GM21619 (cell line): ENCODE data around the gene OPRPN.

Experiments
- ATAC-seq: cut with Tn5 transposase; IDR thresholded peaks from one replicate; pipeline ENCODE4 v1.9.1; 2021; ENCODE audit not compliant: unreplicated experiment

The OPRPN gene

GRCh38 chr4:70397580-70397979 is at the start of gene OPRPN:
Gene OPRPN, plus strand, starts transcription at chr4:70397940. Its CDS starts 1,346 bp downstream, at chr4:70399286.
- no peak for ATAC-seq

GRCh38 chr4:70356185-70356584 is 41.6 kb upstream of the OPRPN start:
- ATAC-seq: no peak

GRCh38 chr4:70359115-70359661 is 38.6 kb upstream of the OPRPN start:
- ATAC-seq: no peak

GRCh38 chr4:70360460-70360859 is 37.3 kb upstream of the OPRPN start, which contains the start of gene SMR3A:
Gene SMR3A, plus strand, starts transcription at chr4:70360760. Its CDS starts 1,356 bp downstream, at chr4:70362116.
- ATAC-seq: no peak

GRCh38 chr4:70364002-70364401 is 33.7 kb upstream of the OPRPN start:
- no peak for ATAC-seq

- no peak for ATAC-seq
These were observed 32.3 kb upstream of the OPRPN start for GRCh38 chr4:70365479-70365878.

- no peak for ATAC-seq
These were observed 29.9 kb upstream of the OPRPN start for GRCh38 chr4:70367813-70368212.

- ATAC-seq: no peak
These were observed 25.8 kb upstream of the OPRPN start for GRCh38 chr4:70371987-70372386.

GRCh38 chr4:70372760-70373159 is 25.0 kb upstream of the OPRPN start:
- ATAC-seq: no peak

GRCh38 chr4:70380578-70380977 is 17.2 kb upstream of the OPRPN start:
- ATAC-seq: no peak

- no peak for ATAC-seq
These were observed 15.0 kb upstream of the OPRPN start, which contains the start of gene SMR3B for GRCh38 chr4:70382691-70383181. Gene SMR3B, plus strand, starts transcription at chr4:70383131. Its CDS starts 1,380 bp downstream, at chr4:70384511.

GRCh38 chr4:70392057-70392776 is 5.5 kb upstream of the OPRPN start:
- peak; percentile 54 for ATAC-seq

GRCh38 chr4:70399319-70399718 is 1.6 kb downstream of the OPRPN start:
- ATAC-seq: peak; percentile 79

- no peak for ATAC-seq
These were observed 5.0 kb downstream of the OPRPN start for GRCh38 chr4:70402762-70403161.

- ATAC-seq: peak; percentile 47
These were observed 8.0 kb downstream of the OPRPN start for GRCh38 chr4:70405765-70406164.

- no peak for ATAC-seq
These were observed 27.6 kb downstream of the OPRPN start for GRCh38 chr4:70425306-70425705.

- no peak for ATAC-seq
These were observed 29.0 kb downstream of the OPRPN start for GRCh38 chr4:70426789-70427188.

GRCh38 chr4:70437197-70437596 is 39.5 kb downstream of the OPRPN start:
- ATAC-seq: no peak

- ATAC-seq: no peak
These were observed 44.7 kb downstream of the OPRPN start for GRCh38 chr4:70442474-70442873.

GRCh38 chr4:70443329-70443728 is 45.6 kb downstream of the OPRPN start:
- no peak for ATAC-seq

- peak; percentile 66 for ATAC-seq
These were observed 51.5 kb downstream of the OPRPN start for GRCh38 chr4:70449220-70449619.

GRCh38 chr4:70452946-70453345 is 55.2 kb downstream of the OPRPN start:
- ATAC-seq: no peak
